ENCODE data around the gene FOSL1.

Gene FOSL1

DNA sequence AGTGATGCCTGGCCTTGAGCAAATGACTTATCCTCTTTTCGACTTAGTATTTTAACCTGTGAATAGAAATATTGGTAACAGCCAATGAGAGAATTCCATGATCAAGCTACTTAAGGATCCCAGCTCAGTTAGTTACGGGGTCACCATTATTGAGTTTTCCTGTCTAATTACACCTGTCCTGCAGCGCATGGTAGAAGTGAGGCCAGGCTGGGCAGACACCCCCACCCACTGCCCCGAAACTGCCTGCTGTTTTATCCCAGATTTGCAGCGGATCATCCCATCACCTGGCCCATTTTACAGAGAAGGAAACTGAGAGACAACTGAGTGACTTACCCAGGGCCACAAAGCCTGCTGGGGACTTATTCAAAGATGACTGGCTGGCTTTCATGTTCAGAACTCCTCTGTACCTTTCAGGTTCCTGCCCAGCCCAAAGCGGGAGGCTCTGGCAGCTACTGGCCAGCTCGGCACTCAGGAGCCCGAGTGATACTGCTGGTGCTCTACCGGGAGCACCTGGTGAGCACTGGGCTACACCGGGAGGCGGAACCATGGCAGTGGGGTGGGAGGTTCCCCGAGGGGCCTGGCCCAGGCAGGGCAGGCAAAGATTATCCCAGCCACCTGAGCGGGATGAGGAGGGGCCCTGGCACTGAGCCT is 38.5 kb downstream of the FOSL1 start:
- no peak for DNase-seq

GRCh38 chr11:65861165-65861505 is 39.1 kb downstream of the FOSL1 start:
- DNase-seq = no peak

DNA sequence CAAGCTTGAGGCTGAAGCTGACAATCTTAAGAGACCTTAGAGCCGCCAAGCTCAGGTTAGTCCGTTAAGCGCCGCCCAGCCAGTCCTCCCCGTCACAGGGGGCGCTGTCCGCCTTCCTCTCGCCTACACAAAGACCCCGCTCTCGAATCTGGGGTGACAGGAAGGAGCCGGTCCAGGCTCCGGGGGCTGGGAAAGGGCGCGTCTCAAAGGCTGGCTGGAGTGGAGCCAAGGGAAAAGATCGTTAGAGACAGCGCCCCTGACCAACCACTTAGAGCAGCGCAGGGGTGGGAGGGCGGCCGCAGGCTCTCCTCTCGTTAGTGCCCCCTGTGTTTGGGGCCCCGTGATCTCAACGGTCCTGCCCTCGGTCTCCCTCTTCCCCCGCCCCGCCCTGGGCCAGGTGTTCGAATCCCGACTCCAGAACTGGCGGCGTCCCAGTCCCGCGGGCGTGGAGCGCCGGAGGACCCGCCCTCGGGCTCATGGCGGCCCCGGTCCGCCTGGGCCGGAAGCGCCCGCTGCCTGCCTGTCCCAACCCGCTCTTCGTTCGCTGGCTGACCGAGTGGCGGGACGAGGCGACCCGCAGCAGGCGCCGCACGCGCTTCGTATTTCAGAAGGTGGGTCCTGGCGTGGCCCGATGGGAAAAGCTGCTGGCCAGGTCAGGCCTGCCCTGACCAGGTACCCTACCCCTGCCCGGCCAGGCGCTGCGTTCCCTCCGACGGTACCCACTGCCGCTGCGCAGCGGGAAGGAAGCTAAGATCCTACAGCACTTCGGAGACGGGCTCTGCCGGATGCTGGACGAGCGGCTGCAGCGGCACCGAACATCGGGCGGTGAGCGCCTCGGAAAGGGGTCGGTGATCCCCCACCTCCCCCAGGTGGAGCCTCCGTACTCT is 39.7 kb downstream of the FOSL1 start, which contains the start of gene MUS81:
Gene MUS81, plus strand, starts transcription at position 156 of the 887 bp plus-strand sequence. Its CDS starts 321 bp downstream, at position 477.
- peak; percentile 96 for DNase-seq

DNA sequence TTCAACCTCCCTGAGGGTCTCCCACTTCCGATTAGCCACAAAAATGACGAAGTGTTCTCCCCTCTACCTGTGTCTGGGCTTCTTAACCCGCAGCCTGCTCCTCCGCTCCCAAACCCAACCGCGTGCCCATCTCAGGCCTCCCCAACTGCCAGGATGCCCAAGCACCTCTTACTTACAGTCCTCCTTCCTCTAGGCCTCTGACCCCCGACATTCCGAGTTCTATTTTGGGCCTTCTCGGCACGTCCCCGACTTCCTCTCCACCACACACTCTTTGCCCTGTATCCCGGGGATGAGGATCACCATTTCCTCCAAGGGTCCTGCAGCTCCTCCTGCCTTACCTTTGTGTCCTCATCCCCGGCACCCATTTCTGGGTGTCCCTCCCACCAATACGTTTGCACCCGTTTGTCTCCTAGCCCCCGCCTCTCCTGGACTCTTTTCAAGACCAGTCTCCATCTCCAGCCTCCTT is 40.3 kb downstream of the FOSL1 start:
- no peak for DNase-seq

GRCh38 chr11:65859095-65859811 is 40.9 kb downstream of the FOSL1 start:
- peak; percentile 97 for DNase-seq

DNA sequence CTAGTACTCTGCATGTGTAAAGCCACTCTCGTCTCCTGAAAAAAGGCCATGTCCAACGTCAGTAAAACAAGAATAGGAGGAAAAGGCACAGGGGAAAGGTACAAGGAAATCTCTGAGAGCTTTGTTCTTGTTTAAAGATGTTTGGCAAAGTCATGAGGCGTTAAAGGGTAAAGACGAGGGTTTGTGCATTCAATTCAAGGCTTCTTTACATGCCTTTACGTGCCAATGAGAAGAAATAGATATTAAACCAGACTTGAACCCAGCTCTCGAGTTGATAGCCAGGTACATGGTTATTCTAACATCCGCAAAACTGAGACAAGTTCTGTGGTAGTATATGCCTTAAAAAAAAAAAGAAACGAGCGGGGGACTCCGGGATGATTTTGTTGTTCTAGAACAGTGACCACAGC is 41.5 kb downstream of the FOSL1 start:
- DNase-seq = no peak

DNA sequence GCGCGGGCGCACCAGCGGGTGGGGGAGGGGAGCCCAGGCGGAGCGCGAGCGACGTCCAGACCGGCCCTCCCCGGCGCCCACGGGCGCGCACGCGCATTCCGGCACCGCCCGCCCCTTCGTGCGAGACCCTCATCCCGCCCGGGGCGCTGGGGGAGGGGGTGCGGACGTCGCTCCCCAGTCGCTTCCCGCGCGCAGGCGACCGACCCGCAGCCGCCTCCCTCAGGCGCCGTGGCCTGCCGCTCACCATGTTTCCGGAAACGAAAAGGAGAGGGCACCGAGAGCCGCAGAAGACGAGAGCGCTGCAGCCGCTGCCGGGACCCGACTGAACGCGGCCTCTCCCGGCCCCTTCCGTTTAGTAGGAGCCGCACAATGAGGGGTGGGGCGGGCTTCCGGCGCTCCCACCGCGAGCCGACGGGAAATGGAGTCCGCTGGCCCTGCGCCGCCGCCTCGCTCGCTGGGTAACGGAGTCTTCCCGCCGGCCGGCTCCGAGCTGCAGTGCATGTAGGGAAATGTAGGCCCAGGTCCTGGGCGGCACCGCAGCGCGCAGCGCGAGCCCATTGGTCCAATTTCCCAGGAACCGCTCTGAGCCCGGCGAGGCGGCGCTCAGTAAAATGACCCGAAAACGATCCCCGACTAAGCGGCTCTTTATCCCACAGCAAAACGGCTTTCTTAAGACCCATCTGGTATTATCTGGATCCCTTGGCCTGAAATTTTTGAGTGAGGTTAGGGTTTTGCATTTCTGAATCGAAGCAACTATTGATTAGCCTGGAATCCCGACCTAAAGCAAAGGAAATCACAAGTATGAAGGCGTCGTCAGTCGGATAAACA is 42.1 kb downstream of the FOSL1 start, which contains the start of gene CFL1:
Gene CFL1, minus strand, starts transcription at position 328 of the 828 bp plus-strand sequence. Its CDS starts 81 bp downstream, at position 247.
- DNase-seq = peak; percentile 98

GRCh38 chr11:65857500-65857852 is 42.7 kb downstream of the FOSL1 start:
- peak; percentile 60 for DNase-seq

DNA sequence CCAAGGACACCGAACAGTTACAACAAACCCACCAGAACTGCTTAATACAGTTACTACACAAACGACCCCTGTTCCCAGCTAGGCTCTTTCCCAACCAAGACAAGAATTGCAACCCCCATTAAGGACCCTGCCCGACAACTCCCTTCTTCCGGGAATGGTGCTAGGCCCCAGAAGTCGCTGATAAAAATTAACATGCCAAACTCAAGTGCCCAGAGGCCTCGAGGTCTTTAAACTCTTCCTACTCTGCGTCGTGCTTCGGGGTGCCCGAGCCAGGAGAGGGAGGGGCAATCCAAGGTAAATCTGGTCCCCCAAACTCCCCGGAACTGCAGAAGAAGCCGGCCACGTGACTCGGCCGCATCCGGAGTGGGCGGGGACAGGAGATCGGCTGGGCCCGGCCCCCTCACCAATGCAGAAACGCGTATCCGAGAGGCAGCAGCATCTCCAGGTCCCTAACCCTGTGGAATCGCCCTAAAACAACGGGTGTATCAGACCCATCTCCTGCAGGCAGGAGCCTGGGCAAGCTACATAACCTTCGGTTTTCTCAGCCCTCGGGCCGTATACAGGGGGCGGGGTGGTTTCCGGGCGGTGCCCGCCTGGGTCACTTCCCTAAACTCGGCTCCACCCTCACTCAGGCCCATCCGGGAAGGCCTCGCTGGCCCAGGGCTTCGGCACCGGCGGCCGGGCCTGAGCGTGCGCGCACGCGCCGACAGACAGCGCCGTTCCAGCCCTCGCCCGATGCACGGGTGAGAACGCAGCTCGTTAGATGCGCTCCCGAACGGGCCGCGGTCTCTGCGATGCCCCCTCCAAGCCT is 43.3 kb downstream of the FOSL1 start:
- peak; percentile 86 for DNase-seq

DNA sequence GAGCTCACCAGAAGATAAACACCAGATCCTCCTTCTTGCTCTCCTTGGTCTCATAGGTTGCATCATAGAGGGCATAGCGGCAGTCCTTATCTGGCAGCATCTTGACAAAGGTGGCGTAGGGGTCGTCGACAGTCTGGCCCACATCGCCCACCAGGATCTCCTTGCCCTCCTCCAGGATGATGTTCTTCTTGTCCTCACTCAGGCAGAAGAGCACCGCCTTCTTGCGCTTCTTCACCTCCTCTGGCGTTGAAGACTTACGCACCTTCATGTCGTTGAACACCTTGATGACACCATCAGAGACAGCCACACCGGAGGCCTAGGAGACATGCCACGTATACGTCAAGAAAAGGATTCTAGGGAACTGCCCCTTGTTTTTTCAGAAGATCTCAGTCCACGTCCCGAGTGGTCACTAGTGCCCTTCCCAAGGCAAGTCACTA is 44.2 kb downstream of the FOSL1 start:
- DNase-seq = no peak

GRCh38 chr11:65854852-65855837 is 45.0 kb downstream of the FOSL1 start:
- DNase-seq = no peak

GRCh38 chr11:65854161-65854592 is 46.0 kb downstream of the FOSL1 start:
- DNase-seq = no peak

DNA sequence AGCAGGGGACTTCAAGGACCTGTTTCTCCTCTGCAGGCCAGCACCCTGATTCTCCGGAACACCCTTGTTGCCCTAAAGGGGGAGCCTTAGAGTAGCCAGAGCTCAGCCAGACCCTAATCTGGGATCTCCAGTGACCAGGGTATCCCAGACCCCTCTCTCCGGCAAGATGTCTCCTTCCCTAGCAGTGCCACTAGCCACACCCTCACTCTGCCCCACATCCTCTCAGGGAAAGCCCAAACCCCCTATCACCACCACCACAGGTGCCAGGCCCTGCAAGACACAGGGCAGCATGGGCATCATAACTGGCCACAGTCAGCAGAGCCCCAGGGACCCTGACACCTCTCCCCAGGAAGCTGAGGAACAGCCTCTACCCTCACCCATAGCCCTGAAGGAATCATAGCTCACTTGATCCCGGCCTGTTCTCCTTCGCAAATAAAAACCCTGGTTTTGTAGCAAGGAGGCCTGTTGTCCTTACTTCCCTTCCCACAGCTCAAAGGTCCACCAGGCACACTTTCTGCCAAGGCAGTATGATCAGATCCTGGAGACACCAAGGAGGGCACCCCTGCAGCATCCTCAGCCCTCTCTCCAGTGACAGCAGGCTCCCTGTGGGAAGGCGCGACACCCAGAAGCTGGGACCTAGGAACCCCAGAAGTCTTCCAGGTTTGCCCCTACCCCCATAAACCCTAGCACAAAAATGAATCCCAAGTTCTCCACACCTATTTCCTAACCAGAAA is 46.8 kb downstream of the FOSL1 start:
- DNase-seq = no peak

- no peak for DNase-seq
Observed at GRCh38 chr11:65852508-65853245, 47.5 kb downstream of the FOSL1 start.

- no peak for DNase-seq
Observed at GRCh38 chr11:65851811-65852507, 48.2 kb downstream of the FOSL1 start.

DNA sequence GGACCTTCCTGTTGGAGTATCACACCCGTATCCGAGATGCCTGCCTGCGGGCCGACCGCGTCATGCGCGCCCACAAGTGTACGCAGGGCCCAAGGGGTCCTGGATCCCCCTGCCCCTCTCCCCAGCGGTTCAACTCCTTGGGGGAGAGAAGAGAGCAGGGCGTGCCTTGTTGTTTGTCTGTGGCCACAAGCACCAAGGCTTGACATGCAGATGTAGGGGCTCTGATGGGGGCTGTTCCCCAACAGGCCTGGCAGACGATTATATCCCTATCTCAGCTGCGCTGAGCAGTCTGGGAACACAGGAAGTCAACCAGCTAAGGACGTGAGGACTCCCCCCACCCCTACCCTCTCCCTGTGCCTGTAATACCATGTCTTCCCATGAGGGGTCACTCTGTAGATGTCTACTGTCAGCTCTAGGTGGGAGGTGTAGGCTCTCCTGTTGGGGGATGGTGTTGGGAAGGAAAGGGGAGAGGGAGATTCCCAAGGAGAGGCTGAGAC is 49.1 kb downstream of the FOSL1 start:
- no peak for DNase-seq

GRCh38 chr11:65850217-65851082 is 49.7 kb downstream of the FOSL1 start:
- no peak for DNase-seq
